HG03060 (cell line): ENCODE measurements around the gene TRANK1.
"Not testable (repeated sequence)": the region's sequence is repeated elsewhere in the genome, so short reads cannot be mapped to it uniquely, and the experiment has no call there.

Experiments used
- ATAC-seq: cut with Tn5 transposase; IDR thresholded peaks from one replicate; pipeline ENCODE4 v1.9.1; 2021; ENCODE audit warnings: low read depth, moderate number of reproducible peaks; ENCODE audit not compliant: unreplicated experiment

The TRANK1 gene

GRCh38 chr3:36944641-36945270, at the start of gene TRANK1:
TRANK1 (minus strand) TSS chr3:36945054; CDS start chr3:36944809, 245 bp downstream.
- ATAC-seq, result peak; percentile 83

GRCh38 chr3:36993326-36994283, 48.8 kb upstream of the TRANK1 start, which contains the start of gene MLH1:
MLH1 (plus strand) TSS chr3:36993518; CDS start chr3:36993548, 30 bp downstream.
- peak; percentile 94 for ATAC-seq

GRCh38 chr3:36992806-36993325, 48.0 kb upstream of the TRANK1 start, which contains the start of gene EPM2AIP1:
EPM2AIP1 (minus strand) TSS chr3:36993131; CDS start chr3:36993077, 54 bp downstream.
- peak; percentile 4 for ATAC-seq

- no peak for ATAC-seq
Measured at GRCh38 chr3:36991923-36992805, 47.3 kb upstream of the TRANK1 start.

GRCh38 chr3:36991147-36991546, 46.3 kb upstream of the TRANK1 start:
- ATAC-seq, result no peak

GRCh38 chr3:36989568-36989967, 44.7 kb upstream of the TRANK1 start:
- ATAC-seq, result no peak

GRCh38 chr3:36989005-36989404, 44.2 kb upstream of the TRANK1 start:
- ATAC-seq, result no peak

- ATAC-seq, result no peak
Measured at GRCh38 chr3:36988356-36988755, 43.5 kb upstream of the TRANK1 start.

GRCh38 chr3:36981006-36981405, 36.2 kb upstream of the TRANK1 start:
- ATAC-seq, result no peak

- ATAC-seq, result no peak
Measured at GRCh38 chr3:36973139-36973538, 28.3 kb upstream of the TRANK1 start.

- no peak for ATAC-seq
Measured at GRCh38 chr3:36972163-36972562, 27.3 kb upstream of the TRANK1 start.

- peak; percentile 100 for ATAC-seq
Measured at GRCh38 chr3:36969540-36970432, 24.9 kb upstream of the TRANK1 start.

- ATAC-seq, result no peak
Measured at GRCh38 chr3:36969085-36969484, 24.2 kb upstream of the TRANK1 start.

GRCh38 chr3:36965440-36965839, 20.6 kb upstream of the TRANK1 start:
- no peak for ATAC-seq

GRCh38 chr3:36964817-36965216, 20.0 kb upstream of the TRANK1 start:
- no peak for ATAC-seq

GRCh38 chr3:36964331-36964730, 19.5 kb upstream of the TRANK1 start:
- no peak for ATAC-seq

GRCh38 chr3:36963008-36963407, 18.2 kb upstream of the TRANK1 start:
- not testable (repeated sequence) for ATAC-seq

- no peak for ATAC-seq
Measured at GRCh38 chr3:36960502-36960901, 15.6 kb upstream of the TRANK1 start.

- ATAC-seq, result no peak
Measured at GRCh38 chr3:36959821-36960220, 15.0 kb upstream of the TRANK1 start.
